HG03064 (cell line): Measurements from ENCODE around the gene TYROBP.
"Not testable (repeated sequence)": the region's sequence is repeated elsewhere in the genome, so short reads cannot be mapped to it uniquely, and the experiment has no call there.

ENCODE experiments used
- ATAC-seq: cut with Tn5 transposase; IDR thresholded peaks from one replicate; pipeline ENCODE4 v1.9.1; 2021; ENCODE audit warnings: low read depth; ENCODE audit not compliant: unreplicated experiment

The TYROBP gene

DNA sequence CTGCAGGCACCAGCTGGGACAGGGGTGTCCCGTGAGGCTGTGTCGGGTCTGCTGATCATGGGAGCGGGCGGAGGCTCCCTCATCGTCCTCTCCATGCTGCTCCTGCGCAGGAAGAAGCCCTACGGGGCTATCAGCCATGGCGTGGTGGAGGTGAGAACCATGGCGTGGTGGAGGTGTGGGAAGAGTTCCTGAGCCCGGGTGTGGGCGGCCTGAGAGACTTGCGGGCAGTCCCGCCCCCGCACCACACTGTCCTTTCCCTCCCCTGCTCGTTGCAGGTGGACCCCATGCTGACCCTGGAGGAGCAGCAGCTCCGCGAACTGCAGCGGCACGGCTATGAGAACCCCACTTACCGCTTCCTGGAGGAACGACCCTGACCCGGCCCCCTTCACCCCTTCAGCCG, 29.0 kb downstream of the TYROBP start:
- no peak for ATAC-seq

- no peak for ATAC-seq
These were observed 33.6 kb downstream of the TYROBP start for GRCh38 chr19:35874392-35874930.

GRCh38 chr19:35872180-35872579, 35.9 kb downstream of the TYROBP start:
- no peak for ATAC-seq

DNA sequence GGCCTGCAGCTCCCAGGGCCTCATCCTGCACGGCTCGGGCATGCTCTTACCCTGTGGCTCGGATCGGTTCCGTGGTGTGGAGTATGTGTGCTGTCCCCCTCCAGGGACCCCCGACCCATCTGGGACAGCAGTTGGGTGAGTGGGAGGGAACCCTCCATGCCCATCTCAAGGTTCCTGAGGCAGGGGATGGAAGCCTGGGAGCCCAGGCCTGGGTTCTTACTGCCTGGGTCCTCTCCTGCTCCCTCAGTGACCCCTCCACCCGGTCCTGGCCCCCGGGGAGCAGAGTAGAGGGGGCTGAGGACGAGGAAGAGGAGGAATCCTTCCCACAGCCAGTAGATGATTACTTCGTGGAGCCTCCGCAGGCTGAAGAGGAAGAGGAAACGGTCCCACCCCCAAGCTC, 36.5 kb downstream of the TYROBP start:
- ATAC-seq, result no peak

- ATAC-seq, result no peak
These were observed 37.3 kb downstream of the TYROBP start for GRCh38 chr19:35870798-35871197.

DNA sequence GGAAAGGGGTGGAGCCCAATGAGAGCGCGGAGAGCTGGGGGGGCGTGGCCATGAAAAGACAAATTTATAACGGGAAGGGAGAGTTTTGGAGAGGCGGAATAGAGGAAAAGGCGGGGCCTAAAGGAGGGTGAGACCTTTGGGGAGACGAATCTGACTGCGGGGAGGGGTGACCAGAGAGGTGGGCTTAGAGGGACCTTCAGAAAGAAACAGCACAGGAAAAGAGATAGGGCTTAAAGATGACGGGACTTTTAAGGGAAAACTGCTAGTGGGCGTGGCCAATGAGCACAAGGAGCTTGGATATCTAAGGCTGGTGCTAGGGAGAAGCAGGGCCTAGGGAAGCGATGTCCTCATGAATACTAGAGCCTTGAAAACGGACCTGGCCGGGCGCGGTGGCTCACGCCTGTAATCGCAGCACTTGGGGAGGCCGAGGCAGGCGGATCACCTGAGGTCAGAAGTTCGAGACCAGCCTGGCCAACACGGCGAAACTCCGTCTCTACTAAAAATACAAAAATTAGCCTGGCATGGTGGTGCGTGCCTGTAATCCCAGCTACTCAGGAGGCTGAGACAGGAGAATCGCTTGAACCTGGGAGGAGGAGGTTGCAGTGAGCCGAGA, 37.9 kb downstream of the TYROBP start:
- ATAC-seq, result not testable (repeated sequence)

DNA sequence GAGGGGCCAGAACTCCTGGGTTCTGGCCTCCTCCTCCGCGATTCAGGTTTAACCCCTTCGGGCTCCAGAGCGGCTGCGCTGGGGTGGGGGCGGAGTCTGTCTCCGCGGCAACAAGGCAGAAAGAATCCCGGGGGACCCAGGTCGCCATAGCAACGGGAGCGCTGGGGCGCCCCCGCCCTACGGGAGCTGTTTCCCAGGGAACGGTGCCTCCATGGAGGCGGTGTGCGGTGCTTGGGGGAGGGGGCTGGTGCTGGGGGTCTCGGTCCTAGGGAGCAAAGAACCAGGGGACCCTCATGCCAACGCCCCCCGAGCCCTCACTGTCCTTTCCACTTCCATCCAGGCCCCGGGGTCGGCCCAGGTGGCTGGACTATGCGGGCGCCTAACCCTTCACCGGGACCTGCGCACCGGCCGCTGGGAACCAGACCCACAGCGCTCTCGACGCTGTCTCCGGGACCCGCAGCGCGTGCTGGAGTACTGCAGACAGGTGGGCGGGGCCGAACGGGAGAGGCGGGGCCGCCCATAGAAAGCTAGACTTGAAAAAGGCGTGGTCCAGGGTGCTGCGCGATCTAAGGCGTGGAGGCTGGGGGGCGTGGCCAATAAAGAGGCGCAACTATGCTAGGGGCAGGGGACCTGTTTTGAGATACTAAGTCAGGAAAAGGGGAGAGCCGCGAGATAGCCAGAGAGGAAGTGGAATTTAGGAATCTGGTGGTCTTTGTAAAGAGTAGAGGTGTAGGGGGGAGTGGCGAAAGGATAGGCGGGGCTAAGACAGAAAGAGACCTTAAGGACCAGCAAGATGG, 38.6 kb downstream of the TYROBP start:
- ATAC-seq, result no peak

- no peak for ATAC-seq
These were observed 39.2 kb downstream of the TYROBP start for GRCh38 chr19:35868823-35869326.

DNA sequence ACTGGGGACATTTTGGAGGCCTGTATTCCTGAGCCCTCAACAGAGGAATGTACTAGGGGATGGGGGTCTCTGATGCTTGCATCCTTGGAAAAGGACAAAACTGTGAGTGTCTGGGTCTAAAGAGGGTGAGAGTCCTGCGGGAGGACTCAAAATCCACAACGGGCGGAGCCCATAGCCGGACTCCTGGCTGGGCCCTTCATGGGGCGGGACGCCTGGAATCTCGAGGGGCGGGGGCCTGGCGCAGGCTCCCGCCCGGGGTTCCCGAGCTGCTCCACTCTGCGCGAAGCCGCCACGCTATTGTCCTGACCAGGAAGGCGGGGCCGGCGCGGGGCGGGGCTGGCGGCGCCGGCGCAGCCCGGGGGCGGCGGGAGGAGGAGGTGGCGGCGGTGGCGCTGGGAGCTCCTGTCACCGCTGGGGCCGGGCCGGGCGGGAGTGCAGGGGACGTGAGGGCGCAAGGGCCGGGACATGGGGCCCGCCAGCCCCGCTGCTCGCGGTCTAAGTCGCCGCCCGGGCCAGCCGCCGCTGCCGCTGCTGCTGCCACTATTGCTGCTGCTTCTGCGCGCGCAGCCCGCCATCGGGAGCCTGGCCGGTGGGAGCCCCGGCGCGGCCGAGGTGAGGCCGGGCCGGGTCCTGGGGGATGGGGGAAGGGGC, 39.8 kb downstream of the TYROBP start, which contains the start of gene APLP1:
Gene APLP1 (plus strand): TSS at position 403 of the 651 bp plus-strand sequence. CDS start 63 bp downstream, at position 466.
- no peak for ATAC-seq

GRCh38 chr19:35863018-35863417, 45.1 kb downstream of the TYROBP start:
- ATAC-seq, result no peak

DNA sequence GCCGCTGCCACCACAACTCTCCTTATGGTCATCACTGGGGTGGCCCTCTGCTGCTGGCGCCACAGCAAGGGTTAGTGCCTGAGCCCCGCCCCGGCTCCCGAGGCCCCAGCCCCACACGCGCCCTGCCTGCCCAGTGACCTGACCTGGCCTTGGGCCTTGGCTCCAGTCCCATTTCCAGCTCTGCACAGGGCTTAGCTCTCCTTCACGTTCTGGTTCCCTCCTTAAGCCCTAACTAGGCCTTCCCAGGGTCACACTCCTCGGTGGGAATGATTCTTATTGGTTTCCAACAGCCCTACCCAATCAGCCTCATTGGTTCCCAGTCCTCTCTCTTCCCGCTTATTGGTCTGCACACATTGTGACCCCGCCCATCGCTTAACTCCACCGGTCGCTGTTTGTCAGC, 45.6 kb downstream of the TYROBP start:
- ATAC-seq, result no peak

- ATAC-seq, result no peak
These were observed 46.4 kb downstream of the TYROBP start for GRCh38 chr19:35861640-35862160.

GRCh38 chr19:35860818-35861639, 47.1 kb downstream of the TYROBP start:
- no peak for ATAC-seq

DNA sequence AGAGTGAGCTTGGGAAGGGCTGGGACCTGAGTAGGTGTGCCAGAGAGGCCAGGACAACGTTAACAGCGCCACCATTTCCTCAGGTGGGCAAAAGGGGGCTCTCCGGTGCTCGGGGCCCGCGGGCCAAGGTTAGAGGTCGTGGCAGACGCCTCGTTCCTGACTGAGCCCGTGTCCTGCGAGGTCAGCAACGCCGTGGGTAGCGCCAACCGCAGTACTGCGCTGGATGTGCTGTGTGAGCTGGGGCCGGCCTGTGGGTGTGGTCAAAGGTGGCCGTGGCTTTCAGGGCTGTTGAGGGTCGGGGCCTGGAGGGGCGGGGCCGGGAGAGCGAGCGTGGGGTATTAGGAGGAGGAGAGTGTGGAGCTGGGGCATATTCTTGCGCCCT, 47.7 kb downstream of the TYROBP start:
- no peak for ATAC-seq

DNA sequence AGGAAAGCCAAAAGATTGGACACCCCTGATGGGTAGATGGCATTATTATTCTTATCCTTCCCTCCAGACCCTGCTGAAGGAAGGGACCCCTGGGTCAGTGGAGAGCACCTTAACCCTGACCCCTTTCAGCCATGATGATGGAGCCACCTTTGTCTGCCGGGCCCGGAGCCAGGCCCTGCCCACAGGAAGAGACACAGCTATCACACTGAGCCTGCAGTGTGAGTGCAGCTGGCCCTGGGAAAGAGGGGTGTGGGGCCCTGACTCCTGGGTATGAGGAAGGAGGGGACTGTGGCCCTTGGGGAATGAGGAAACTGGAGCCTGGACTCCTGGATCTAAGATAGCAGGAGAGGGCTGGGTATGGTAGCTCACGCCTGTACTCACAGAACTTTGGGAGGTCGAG, 48.7 kb downstream of the TYROBP start:
- ATAC-seq, result no peak

DNA sequence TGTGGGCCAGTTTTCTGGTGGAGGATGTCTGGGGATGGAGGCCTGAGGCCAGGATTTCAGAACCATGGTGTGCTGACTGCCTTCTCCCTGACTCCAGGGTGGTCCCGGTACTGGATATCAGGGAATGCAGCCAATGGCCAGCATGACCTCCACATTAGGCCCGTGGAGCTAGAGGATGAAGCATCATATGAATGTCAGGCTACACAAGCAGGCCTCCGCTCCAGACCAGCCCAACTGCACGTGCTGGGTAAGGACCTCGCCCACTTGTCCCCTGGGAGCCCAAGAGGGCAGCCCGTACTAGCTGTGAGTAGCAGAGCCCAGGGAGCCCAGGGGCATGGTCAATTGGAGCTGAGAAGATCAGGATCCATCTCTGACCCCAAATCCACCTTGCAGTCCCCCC, 49.8 kb downstream of the TYROBP start:
- no peak for ATAC-seq

DNA sequence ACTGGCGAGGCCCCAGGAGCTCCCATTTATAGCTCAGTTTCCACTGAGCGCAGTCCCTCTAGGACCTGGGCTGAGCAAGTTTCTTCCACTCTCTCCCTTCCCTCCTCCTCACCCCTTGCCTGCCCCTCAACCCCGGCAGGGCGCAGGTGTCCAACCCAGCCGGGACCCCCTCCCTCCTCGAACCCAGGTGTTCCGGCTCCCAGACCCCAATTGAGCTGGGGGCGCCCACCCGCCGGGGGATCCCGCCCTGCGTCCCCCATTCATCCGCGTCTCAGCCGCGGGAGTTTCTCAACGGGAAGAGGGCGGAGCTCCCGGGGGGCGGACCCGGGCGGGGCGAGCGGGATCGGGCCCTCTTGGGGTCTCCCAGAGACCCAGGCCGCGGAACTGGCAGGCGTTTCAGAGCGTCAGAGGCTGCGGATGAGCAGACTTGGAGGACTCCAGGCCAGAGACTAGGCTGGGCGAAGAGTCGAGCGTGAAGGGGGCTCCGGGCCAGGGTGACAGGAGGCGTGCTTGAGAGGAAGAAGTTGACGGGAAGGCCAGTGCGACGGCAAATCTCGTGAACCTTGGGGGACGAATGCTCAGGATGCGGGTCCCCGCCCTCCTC, 51.4 kb downstream of the TYROBP start, which contains the start of gene KIRREL2:
Gene KIRREL2 (plus strand): TSS at position 366 of the 604 bp plus-strand sequence. CDS start 209 bp downstream, at position 575.
- no peak for ATAC-seq
